HFF-Myc (cell line): ENCODE results near the gene PROX2.

Experiments
- DNase-seq: peaks from one replicate; pipeline ENCODE4 v3.0.0-alpha.2; 2011; ENCODE audit warnings: low read depth; ENCODE audit errors: extremely low read depth
- H3K4me3 ChIP-seq: replicated peaks from 2 replicates; pipeline ENCODE4 v1.5.1; 2011; ENCODE audit warnings: low read depth, mild to moderate bottlenecking, control low read depth, low read length
- TF ChIP-seq, protein P1 (sequence below): IDR thresholded peaks from 2 replicates; pipeline ENCODE4 v1.5.1; 2012; ENCODE audit warnings: mild to moderate bottlenecking, low read depth, low read length, control low read depth; ENCODE audit errors: missing control alignments

Gene PROX2

DNA sequence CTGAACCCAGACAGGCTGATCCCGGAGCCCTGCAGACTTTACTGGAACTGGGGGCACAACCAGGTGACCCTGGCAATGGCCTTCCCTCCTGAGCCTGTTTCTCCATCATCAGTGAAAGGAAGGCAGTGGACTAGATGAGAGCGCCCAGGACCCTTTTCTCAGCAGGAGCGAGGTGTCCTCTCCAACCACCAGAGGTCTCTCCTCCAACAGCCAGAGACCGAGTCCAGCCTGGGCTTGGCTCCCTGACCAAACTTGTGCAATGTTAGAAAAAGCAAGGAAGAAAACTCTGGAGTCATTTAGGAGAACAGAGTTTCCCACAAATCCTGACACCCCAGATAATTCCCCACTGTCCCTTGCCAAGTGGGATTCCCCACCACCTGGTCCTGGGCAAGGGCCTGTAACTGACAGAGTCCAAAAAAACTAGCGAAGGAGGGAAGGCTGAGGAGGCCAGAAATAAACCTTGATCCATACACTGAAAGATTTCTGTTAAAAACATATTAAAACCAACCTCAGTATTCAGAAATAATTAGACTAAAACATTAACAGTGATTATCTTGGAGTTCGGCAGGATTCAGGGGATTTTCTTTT lies 38.1 kb upstream of the PROX2 start:
- H3K4me3 ChIP-seq = no peak overlapping the region
- DNase-seq = peak; percentile 41
- TF ChIP-seq, protein P1, sequence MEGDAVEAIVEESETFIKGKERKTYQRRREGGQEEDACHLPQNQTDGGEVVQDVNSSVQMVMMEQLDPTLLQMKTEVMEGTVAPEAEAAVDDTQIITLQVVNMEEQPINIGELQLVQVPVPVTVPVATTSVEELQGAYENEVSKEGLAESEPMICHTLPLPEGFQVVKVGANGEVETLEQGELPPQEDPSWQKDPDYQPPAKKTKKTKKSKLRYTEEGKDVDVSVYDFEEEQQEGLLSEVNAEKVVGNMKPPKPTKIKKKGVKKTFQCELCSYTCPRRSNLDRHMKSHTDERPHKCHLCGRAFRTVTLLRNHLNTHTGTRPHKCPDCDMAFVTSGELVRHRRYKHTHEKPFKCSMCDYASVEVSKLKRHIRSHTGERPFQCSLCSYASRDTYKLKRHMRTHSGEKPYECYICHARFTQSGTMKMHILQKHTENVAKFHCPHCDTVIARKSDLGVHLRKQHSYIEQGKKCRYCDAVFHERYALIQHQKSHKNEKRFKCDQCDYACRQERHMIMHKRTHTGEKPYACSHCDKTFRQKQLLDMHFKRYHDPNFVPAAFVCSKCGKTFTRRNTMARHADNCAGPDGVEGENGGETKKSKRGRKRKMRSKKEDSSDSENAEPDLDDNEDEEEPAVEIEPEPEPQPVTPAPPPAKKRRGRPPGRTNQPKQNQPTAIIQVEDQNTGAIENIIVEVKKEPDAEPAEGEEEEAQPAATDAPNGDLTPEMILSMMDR = peak; percentile 87

- no peak for DNase-seq
- H3K4me3 ChIP-seq = no peak overlapping the region
- TF ChIP-seq, protein P1 = no peak
These were observed 37.5 kb upstream of the PROX2 start for GRCh38 chr14:74913393-74913910.

- TF ChIP-seq, protein P1 = no peak
These were observed 36.9 kb upstream of the PROX2 start for GRCh38 chr14:74912801-74913200.

DNA sequence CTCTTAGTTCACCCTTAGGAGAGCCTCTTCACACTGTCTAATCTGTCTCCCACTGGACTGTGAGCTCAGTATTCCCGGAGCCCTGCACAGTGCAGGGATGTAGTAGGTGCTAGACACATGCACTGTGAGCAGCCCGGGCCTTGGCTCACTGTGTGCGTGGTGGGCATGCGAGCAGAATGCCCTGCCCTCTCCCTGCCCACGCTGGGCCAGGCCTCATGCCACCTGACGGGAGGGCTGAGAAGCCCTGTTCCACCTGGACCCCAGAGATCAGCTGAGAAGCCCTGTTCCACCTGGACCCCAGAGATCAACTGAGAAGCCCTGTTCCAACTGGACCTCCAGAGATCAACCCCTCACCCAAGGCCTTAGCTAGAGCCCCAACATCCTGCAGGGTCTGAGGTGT lies 36.2 kb upstream of the PROX2 start:
- no peak overlapping the region for H3K4me3 ChIP-seq
- no peak for DNase-seq
- TF ChIP-seq, protein P1 = no peak

More at GRCh38 chr14:74912801-74913200, 36.9 kb upstream of the PROX2 start:
- H3K4me3 ChIP-seq = no peak overlapping the region
- DNase-seq = no peak

- DNase-seq = no peak
- H3K4me3 ChIP-seq = no peak overlapping the region
- TF ChIP-seq, protein P1 = no peak
These were observed 35.8 kb upstream of the PROX2 start for GRCh38 chr14:74911704-74912103.

DNA sequence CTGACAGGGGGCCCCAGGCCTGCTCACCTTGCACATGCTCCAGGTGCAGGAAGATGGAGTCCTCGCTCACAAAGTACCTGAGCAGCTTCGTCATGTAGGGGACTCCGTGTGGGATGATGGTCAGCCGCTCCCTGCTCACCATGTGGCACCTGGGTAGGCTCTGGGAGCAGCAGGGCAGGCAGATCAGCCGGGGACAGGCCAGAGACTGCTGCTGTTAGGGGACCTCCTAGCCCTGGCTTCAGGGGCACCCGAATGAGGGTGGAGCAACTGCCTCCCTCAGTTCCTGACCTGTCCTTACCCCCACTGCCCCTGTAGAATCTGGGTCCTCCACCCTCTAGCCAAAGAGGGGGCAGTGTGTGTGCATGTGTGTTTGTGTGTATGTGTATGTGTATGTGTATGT lies 35.3 kb upstream of the PROX2 start:
- no peak overlapping the region for H3K4me3 ChIP-seq
- TF ChIP-seq, protein P1 = no peak
- DNase-seq = no peak

- no peak for DNase-seq
- H3K4me3 ChIP-seq = no peak overlapping the region
- TF ChIP-seq, protein P1 = no peak
These were observed 34.6 kb upstream of the PROX2 start for GRCh38 chr14:74910556-74910955.
